SK-N-SH (cell line): ENCODE results near the gene WWOX.

Experiments used
- EP300 ChIP-seq, 2 experiments: IDR thresholded peaks; 2 replicates each; pipeline versions ENCODE4 v1.4.0 to v1.6.1; 2012; ENCODE audit warnings: borderline replicate concordance in 1 of 2, low read depth in 1 of 2, low read length in 1 of 2
- EZH2phosphoT487 ChIP-seq: fragments of 200-600 bp; sonication (generic); IDR thresholded peaks from 2 replicates; pipeline ENCODE4 v1.6.1; 2017; ENCODE audit warnings: low read depth, mixed run types, mild to moderate bottlenecking, antibody characterized with exemption, moderate library complexity, borderline replicate concordance
- MXI1 ChIP-seq: IDR thresholded peaks from 2 replicates; pipeline ENCODE4 v1.6.1; 2012; ENCODE audit warnings: mild to moderate bottlenecking, low read depth, low read length, improper control_type of control experiment
- NRF1 ChIP-seq: IDR thresholded peaks from 2 replicates; pipeline ENCODE4 v1.6.1; 2012; ENCODE audit warnings: low read depth, mild to moderate bottlenecking, low read length
- RAD21 ChIP-seq: IDR thresholded peaks from 2 replicates; pipeline ENCODE4 v1.6.1; 2012; ENCODE audit warnings: mild to moderate bottlenecking, low read length
- SMC3 ChIP-seq: IDR thresholded peaks from 2 replicates; pipeline ENCODE4 v1.6.1; 2012; ENCODE audit warnings: low read depth, low read length, improper control_type of control experiment
- TCF12 ChIP-seq: IDR thresholded peaks from 2 replicates; pipeline ENCODE4 v1.4.0; 2012
- USF2 ChIP-seq: fragments of 150-350 bp; IDR thresholded peaks from 2 replicates; pipeline ENCODE4 v1.6.1; 2017; ENCODE audit warnings: antibody characterized with exemption, low read length, low read depth, borderline replicate concordance
- TF ChIP-seq, protein P1 (sequence below): fragments of 200-600 bp; sonication (generic); IDR thresholded peaks from 2 replicates; pipeline ENCODE4 v1.6.1; 2017; ENCODE audit warnings: antibody characterized with exemption, mild to moderate bottlenecking, moderate library complexity

DNA sequence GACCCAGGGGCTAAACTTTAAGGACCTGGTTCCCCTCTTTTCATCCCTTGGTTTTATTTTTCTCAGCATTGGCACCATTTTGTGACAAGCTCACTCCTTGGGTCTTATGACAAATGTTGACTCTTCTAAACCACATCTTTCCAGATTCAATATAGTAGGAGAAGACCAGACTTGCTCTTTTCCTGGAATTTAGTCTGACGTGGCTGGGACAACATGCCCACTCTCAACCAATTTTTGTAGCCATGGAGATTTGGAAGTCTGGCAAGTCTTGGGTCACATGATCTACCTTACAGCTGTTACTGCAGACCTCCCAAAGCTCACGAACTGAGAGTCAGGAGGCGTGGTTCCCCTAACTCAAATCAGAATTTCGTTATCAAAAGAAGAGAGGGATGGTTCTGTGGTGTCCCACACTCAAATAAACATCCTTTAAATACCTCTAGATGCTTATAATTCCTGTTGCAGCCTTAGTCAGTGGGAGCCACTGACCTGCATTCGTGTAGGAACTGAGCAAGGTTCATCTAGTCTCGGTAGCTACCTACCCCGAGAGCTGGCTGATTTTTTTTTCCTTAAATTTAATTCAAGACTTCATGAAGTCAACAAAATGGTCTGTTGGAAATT is 817.6 kb downstream of the WWOX start:
- TF ChIP-seq SMC3 (no peak), MXI1 (no peak), USF2 (no peak), RAD21 (no peak), TCF12 (no peak), EZH2phosphoT487 (no peak), NRF1 (no peak), EP300 (IDR thresholded peaks at IDR 0.05; ENCODE audit: borderline replicate concordance in 1 of 2, low read depth in 1 of 2, low read length in 1 of 2) (no peak)
- TF ChIP-seq, protein P1, sequence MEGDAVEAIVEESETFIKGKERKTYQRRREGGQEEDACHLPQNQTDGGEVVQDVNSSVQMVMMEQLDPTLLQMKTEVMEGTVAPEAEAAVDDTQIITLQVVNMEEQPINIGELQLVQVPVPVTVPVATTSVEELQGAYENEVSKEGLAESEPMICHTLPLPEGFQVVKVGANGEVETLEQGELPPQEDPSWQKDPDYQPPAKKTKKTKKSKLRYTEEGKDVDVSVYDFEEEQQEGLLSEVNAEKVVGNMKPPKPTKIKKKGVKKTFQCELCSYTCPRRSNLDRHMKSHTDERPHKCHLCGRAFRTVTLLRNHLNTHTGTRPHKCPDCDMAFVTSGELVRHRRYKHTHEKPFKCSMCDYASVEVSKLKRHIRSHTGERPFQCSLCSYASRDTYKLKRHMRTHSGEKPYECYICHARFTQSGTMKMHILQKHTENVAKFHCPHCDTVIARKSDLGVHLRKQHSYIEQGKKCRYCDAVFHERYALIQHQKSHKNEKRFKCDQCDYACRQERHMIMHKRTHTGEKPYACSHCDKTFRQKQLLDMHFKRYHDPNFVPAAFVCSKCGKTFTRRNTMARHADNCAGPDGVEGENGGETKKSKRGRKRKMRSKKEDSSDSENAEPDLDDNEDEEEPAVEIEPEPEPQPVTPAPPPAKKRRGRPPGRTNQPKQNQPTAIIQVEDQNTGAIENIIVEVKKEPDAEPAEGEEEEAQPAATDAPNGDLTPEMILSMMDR, result no peak
